H1 (cell line): Measurements from ENCODE around the gene SLC13A3. TPM values are rescaled to one million over a fixed set of nuclear protein-coding genes. Genes with fewer than 3 reads are reported as not detected.

Experiments used
- CHD1 ChIP-seq: IDR thresholded peaks from 2 replicates; pipeline ENCODE4 v1.6.1; 2012; ENCODE audit warnings: low read depth, low read length, improper control_type of control experiment
- polyA plus RNA-seq, 7 experiments: library from polyadenylated mRNA; depleted of rRNA in 3 of 7; stranded (reverse) in 5 of 7; unstranded in 2 of 7; fragments of >200 nt in 5 of 7; fragments of 200-250 nt in 2 of 7; gene quantifications; 1 replicate in 5 of 7; 2 replicates in 1 of 7; 4 replicates in 1 of 7; pipeline versions ENCODE4 v1.2.1 to v1.2.3, GENCODE V29; 2011 to 2013; ENCODE audit warnings: missing spikeins in 2 of 7, mixed read lengths in 2 of 7
- total RNA-seq: library from RNA; stranded (reverse); fragmentation: NEBNext Ultra II Directional; extraction: Animal tissue kit (Norgen Biotek cat#: 25700); gene quantifications from 2 replicates; pipeline ENCODE4 v1.2.1, GENCODE V29; 2021

Gene SLC13A3
- total and polyA plus RNA-seq, 2 of the 8 experiments (the other 6 are each of a cell fraction or from before 2014, with no cell fraction given) = 9.4 to 12.6 TPM

DNA sequence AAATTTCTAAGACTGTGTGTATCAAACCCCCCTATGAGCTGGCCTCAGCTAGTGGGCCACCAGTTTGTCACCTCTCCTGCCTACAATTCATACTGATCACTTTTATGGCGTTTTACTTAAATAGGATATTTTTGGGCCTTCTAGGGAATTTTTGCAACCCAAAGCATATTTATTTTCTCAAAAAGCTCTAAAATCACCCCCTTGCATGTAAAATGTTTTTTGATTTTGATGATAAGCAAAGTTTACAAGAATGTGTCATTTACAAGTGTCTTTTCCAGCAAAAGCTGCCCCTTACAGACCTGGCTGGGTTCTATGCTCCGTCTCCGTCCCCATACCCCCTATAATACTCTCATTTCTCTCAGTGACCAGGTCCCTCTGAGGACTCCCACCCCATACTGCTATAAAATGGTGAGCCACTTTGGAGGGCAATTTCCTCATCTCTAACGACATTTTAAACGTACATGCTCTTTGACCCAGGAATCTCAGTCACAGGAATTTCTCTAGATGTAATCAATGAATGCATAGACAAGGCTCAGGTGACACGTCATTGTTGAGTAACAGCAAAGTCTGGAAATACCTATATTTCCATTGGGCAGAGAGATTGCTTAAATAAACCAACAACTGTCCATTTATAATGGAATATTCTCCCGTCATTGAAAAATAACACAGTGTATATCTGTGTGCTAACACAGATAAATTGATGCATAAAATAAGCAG lies 86.9 kb downstream of the SLC13A3 start (continued):
- TF ChIP-seq CHD1 = no peak
- TF ChIP-seq, all 59 proteins: peak for 0
